ENCODE data around the gene SEPTIN10.
"Not testable (repeated sequence)": the region's sequence is repeated elsewhere in the genome, so short reads cannot be mapped to it uniquely, and the experiment has no call there.

Gene SEPTIN10

DNA sequence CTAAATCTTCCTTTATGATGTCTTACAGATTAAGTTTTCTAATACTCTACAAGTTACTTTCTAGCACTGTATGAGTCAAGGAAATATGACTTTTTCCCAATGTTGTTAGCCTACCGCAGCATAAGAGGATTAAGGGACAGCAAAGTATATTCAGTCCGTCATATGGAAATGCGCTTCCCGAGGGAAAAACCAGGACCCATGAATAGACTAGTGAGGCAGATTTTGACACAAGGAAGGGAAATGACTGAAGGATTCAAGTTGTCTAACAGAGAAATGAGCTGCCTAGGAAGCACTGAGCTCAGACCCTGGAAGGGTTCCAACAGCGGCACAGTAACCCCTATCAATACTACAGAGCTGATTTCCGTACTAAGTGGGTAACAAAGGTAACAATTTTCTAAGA is 12.0 kb downstream of the SEPTIN10 start:
- DNase-seq = no peak

- no peak for DNase-seq
Observed at GRCh38 chr2:109597283-109597682, 16.5 kb downstream of the SEPTIN10 start.

DNA sequence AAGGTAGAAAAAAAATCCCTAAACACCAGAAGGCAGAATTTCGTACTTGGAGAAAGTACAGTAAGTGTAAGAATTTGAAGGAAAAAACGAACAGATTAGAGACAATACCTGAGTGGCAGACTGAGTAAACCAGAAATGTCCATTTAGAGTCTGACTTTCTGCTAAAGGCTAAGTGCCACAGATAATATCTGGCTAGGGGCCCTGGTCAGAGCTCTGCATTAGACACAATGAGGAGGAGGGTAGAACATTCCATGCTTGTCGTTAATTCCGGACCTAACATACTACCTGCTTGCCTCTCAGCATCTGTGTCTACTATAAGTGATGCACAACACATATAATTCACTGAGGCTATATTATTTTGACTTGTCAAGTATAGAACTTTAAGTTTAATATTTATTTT is 18.1 kb downstream of the SEPTIN10 start:
- DNase-seq = no peak

DNA sequence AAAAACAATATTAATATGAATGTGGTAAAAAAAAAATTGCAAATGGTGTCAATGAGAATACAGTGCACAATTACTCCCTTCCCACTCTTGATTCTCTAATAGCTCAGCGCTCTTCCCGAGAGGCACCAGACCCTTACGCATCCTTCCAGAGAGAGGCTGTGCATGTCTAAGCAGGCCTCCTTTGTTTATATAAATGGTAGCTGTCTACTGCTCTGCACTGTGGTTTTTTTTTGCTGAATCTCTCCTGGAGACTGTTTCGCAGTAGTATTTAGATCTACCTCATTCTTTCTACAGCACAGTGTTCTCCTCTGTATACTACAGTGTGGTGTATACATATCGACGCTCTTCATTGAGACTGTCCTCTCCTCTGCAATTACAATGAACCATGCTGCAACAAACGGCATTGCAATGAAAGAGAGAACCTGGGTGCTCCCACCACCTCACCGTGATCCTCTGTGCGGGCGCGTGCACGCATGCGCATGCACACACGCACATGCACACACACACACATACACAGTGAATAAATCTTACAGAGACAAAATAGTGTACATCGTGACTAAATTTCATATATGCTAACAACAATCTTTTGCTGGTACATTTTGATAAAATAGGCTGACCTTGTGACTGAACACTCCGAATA is 19.4 kb downstream of the SEPTIN10 start:
- DNase-seq = no peak

- no peak for DNase-seq
Observed at GRCh38 chr2:109592905-109593304, 20.9 kb downstream of the SEPTIN10 start.

DNA sequence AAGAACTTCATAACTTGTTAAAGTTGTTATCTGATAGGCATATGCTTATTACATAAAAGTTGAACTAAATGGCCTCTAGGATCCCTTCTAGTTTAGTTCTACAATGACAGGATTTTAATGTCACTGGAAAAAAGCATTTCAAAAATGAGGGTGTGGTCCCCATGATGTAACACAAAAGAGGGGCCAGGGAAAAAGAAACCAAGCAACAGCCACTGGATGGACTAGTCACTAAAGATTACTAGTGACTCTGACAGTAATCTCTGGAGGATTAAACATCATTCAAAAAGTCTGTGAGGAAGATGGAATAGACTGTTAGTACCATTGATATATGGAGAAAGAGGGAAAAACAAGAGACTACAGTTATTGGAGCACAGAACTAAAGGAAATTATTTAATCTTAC is 22.6 kb downstream of the SEPTIN10 start:
- no peak for DNase-seq

- no peak for DNase-seq
Observed at GRCh38 chr2:109586687-109587086, 27.1 kb downstream of the SEPTIN10 start.

DNA sequence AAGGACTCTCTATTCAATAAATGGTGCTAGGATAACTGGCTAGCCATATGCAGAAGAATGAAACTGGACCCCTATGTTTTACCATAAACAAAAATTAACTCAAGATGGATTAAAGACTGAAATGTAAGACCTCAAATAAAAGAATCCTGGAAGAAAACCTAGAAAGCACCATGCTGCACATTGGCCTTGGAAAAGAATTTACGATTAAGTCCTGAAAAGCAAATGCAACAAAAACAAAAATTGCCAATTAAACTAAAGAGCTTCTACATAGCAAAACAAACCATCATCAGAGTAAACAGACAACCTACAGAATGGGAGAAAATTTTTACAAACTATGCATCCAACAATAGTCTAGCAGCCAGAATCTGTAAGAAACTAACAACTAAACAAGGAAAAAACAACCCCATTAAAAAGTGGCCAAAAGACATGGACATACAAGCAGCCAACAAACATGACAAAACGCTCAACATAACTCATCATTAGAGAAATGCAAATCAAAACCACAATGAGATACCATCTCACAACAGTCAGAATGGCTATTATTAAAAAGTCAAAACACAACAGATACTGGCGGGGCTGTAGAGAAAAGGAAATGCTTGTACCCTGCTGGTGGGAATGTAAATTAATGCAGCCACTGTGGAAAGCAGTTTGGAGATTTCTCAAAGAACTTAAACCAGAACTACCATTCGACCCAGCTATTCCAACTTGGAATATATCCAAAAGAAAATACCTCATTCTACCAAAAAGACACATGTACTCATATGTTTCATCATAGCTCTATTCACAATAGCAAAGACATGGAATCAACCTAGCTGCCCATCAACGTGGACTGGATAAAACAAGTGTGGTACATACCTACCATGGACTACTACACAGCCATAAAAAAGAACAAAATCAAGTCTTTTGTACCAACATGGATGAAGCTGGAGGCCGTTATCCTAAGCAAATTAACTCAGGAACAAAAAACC is 30.6 kb downstream of the SEPTIN10 start:
- no peak for DNase-seq

GRCh38 chr2:109577630-109578029 is 36.1 kb downstream of the SEPTIN10 start:
- DNase-seq = not testable (repeated sequence)

DNA sequence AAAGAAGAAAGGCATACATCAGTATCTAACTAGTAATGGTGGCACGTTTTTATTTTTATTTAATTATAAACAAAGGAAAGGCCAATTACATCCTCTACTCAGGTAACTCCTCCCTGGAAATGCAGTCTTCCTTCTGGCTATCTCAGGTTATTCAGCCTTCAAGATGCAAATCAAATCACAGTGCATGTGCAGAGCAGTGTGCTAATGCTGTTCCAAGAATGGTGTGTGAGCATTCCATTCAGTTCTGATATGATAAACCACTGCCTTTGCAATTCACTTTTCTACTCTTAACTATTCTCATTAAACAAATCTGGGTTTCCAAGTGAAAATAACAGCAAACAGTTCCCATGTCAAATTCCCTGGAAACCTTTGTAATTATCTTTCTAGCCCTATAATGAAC is 38.4 kb downstream of the SEPTIN10 start:
- DNase-seq = no peak

- DNase-seq = no peak
Observed at GRCh38 chr2:109563980-109564550, 49.7 kb downstream of the SEPTIN10 start.

DNA sequence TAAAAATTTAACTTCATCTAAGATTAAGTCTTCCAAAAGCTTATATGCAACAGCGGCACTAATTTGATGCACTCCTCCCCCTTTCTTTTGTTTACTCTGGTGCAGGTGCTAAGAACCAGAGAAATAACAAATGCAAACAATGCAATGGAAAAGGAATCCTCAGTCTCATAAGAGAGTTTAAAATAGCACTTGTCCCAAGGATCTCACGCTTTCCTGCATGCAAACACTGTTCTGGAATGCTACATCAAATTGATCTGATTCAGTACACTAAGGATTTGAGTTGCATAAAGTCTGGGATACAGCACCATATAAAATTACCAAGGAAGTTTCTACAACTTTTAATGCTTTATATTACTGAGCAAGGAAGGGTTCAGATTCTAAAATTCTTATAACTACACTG is 50.5 kb downstream of the SEPTIN10 start:
- DNase-seq = no peak

DNA sequence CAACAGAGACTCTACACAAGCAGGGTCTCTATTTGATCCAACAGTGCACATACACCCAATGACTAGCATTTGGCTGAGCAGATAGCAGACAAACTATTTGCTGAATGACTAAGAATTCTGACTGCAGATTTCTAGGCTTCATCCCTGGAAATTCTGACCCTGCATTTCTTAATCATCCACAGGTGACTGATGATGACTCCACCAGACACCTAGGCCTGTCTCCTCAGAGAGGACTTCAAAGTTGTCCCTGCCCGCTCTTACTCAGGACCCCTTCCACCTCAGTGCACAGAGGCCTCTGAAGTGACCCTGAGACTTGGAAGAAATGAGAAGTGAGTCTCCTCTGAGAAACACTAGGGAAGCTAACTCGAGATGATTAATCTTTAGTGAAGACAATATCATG is 51.3 kb downstream of the SEPTIN10 start:
- no peak for DNase-seq

- no peak for DNase-seq
Observed at GRCh38 chr2:109560265-109560664, 53.5 kb downstream of the SEPTIN10 start.

- no peak for DNase-seq
Observed at GRCh38 chr2:109558076-109558882, 55.5 kb downstream of the SEPTIN10 start.

- no peak for DNase-seq
Observed at GRCh38 chr2:109557309-109557708, 56.5 kb downstream of the SEPTIN10 start.

- no peak for DNase-seq
Observed at GRCh38 chr2:109555346-109555900, 58.3 kb downstream of the SEPTIN10 start.

DNA sequence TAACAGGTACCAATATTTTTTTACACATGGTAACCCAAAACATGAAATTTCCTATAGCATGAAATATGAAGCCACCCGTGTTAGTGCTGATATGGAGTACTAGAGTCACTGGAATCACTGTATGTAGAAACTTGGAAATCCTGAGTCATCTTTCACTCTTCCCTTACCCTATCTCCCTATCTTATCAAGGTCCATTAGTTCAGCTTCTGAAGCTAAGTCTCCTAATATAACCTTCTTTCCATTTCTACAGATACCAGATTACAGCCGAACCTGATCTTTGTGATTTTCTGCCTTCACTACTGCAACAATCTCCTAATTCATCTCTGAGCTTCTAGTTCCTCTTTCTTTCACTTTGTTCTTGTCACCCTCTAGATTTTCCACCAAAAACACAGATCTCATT is 59.0 kb downstream of the SEPTIN10 start:
- no peak for DNase-seq

DNA sequence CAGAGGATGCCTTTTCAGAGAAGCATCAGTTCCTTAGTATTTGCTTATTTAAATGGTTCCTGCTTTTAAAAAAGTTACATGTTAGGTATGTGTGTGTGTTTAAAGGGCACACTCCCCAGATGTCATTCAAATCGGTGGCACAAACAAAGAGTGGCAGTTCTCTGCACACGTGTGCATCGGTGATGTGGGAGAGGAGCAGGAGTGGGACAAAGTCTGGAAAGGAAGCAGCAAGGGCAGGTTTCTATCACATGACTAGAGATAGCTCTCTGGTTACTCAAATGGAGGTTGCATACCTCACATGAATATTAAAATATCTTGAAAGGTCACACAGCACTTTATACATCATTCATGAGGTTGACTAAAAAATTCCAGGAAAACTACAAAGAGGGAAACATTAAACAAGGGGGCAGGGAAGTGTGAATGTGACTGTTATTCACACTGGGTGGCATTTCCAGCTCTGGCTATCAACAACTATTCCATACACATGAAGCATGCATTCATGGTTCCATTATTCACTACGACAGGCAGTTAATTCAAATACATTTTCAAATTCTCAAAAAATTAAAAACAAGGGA is 64.7 kb downstream of the SEPTIN10 start:
- DNase-seq = no peak

DNA sequence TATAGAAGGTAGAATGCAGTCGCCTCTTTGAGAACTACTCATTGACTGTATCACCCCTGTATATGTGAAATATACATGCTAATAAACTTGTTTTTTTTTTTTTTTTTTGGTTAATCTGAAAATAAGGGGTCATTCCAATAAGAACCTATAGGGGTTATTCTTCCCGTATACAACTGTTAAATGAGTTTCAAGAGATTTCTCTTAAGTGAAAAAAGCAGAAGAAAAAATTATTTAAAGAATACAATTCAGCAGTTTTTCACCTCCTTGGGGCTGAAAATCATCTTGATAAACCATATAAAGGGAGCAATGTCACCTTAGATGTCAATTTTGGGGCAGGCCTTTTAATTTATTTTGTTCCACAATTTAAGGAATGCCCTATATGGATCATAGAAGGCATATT is 66.5 kb downstream of the SEPTIN10 start:
- no peak for DNase-seq

- DNase-seq = peak; percentile 14
Observed at GRCh38 chr2:109545828-109546713, 67.7 kb downstream of the SEPTIN10 start.
